Hepatocyte (in vitro differentiated cells): Measurements from ENCODE around the gene GABRE. TPM values are rescaled to one million over a fixed set of nuclear protein-coding genes. Genes with fewer than 3 reads are reported as not detected.

Experiments
- DNase-seq: peaks from one replicate; pipeline ENCODE4 v3.0.0-alpha.2; 2016; ENCODE audit warnings: low spot score
- H2AFZ ChIP-seq: fragments of 200-600 bp; sonication (generic); 2 replicates; pipeline ENCODE4 v1.6.0; 2016; ENCODE audit warnings: antibody characterized with exemption, mild to moderate bottlenecking
- H3K27ac ChIP-seq: fragments of 200-600 bp; sonication (generic); 2 replicates; pipeline ENCODE4 v1.5.1; 2016; ENCODE audit warnings: mild to moderate bottlenecking
- H3K27me3 ChIP-seq: fragments of 200-600 bp; sonication (generic); 2 replicates; pipeline ENCODE4 v1.6.1; 2016
- H3K36me3 ChIP-seq: fragments of 200-600 bp; sonication (generic); replicated peaks from 2 replicates; pipeline ENCODE4 v1.5.1; 2016; ENCODE audit warnings: low read depth; ENCODE audit not compliant: insufficient read depth
- H3K4me1 ChIP-seq: fragments of 200-600 bp; sonication (generic); 2 replicates; pipeline ENCODE4 v1.5.1; 2016; ENCODE audit warnings: mild to moderate bottlenecking, moderate library complexity; ENCODE audit not compliant: insufficient read depth
- H3K4me2 ChIP-seq: fragments of 200-600 bp; sonication (generic); 2 replicates; pipeline ENCODE4 v1.6.0; 2016
- H3K4me3 ChIP-seq: fragments of 200-600 bp; sonication (generic); 2 replicates; pipeline ENCODE4 v1.5.1; 2016; ENCODE audit warnings: mild to moderate bottlenecking
- H3K79me2 ChIP-seq: fragments of 200-600 bp; sonication (generic); 2 replicates; pipeline ENCODE4 v1.6.0; 2017; ENCODE audit warnings: mild to moderate bottlenecking
- H3K9me2 ChIP-seq: fragments of 200-600 bp; sonication (generic); replicated peaks from 2 replicates; pipeline ENCODE4 v1.6.0; 2017; ENCODE audit warnings: mild to moderate bottlenecking; ENCODE audit not compliant: insufficient read depth
- H3K9me3 ChIP-seq: fragments of 200-600 bp; sonication (generic); 2 replicates; pipeline ENCODE4 v1.5.1; 2016; ENCODE audit warnings: low read depth, mild to moderate bottlenecking
- H4K20me1 ChIP-seq: fragments of 200-600 bp; sonication (generic); 2 replicates; pipeline ENCODE4 v1.6.0; 2016; ENCODE audit warnings: mild to moderate bottlenecking; ENCODE audit not compliant: insufficient read depth, poor library complexity, severe bottlenecking
- EZH2 ChIP-seq: fragments of 200-600 bp; sonication (generic); IDR thresholded peaks from 2 replicates; pipeline ENCODE4 v1.6.1; 2016; ENCODE audit warnings: antibody characterized with exemption, mild to moderate bottlenecking, borderline replicate concordance
- EZH2phosphoT487 ChIP-seq: fragments of 200-600 bp; sonication (generic); IDR thresholded peaks from one replicate; pipeline ENCODE4 v1.6.1; 2018; ENCODE audit warnings: antibody characterized with exemption, mild to moderate bottlenecking, low read depth, moderate library complexity; ENCODE audit not compliant: unreplicated experiment, severe bottlenecking
- WGBS: methylation state at CpG from one replicate; pipeline ENCODE4 v1.1.6; 2016; ENCODE audit warnings: low lambda C conversion rate; ENCODE audit errors: missing lambda C conversion rate; 5-methylcytosine and 5-hydroxymethylcytosine counted together
- polyA plus RNA-seq: library from polyadenylated mRNA; unstranded; fragments of >200 nt; fragmentation: Nextera tagmentation; extraction: Ambion mirVana; gene quantifications from 2 replicates; pipeline ENCODE4 v1.2.1, GENCODE V29; 2016
- total RNA-seq: library from RNA; depleted of rRNA; stranded (reverse); fragments of >200 nt; gene quantifications from 2 replicates; pipeline ENCODE4 v1.2.3, GENCODE V29; 2014
- TF ChIP-seq, protein P1 (sequence below): fragments of 200-600 bp; sonication (generic); IDR thresholded peaks from 2 replicates; pipeline ENCODE4 v1.5.1; 2016; ENCODE audit warnings: antibody characterized with exemption, mild to moderate bottlenecking; ENCODE audit not compliant: poor library complexity

GABRE gene
- total and polyA plus RNA-seq, 2 experiments from 2014 or later, result 9.0 to 15.1 TPM

GRCh38 chrX:151982222-151982621 is 7.7 kb upstream of the GABRE start:
- 72% methylated on average over 3 of the region's 3 CpGs for WGBS
- peak; percentile 39 for DNase-seq
- Histone ChIP-seq H3K27ac (peak overlapping the region; percentile 91), H3K9me3 (no peaks in the 10 kb centered on the region), H3K4me3 (no peak overlapping the region), H3K79me2 (no peaks in the 10 kb centered on the region), H3K27me3 (no peaks in the 10 kb centered on the region), H3K9me2 (no peaks in the 10 kb centered on the region), H2AFZ (no peak overlapping the region), H4K20me1 (no peaks in the 10 kb centered on the region), H3K36me3 (no peaks in the 10 kb centered on the region), H3K4me1 (peaks cover 6% of the 10 kb centered on the region), H3K4me2 (no peak overlapping the region)
- TF ChIP-seq, protein P1, sequence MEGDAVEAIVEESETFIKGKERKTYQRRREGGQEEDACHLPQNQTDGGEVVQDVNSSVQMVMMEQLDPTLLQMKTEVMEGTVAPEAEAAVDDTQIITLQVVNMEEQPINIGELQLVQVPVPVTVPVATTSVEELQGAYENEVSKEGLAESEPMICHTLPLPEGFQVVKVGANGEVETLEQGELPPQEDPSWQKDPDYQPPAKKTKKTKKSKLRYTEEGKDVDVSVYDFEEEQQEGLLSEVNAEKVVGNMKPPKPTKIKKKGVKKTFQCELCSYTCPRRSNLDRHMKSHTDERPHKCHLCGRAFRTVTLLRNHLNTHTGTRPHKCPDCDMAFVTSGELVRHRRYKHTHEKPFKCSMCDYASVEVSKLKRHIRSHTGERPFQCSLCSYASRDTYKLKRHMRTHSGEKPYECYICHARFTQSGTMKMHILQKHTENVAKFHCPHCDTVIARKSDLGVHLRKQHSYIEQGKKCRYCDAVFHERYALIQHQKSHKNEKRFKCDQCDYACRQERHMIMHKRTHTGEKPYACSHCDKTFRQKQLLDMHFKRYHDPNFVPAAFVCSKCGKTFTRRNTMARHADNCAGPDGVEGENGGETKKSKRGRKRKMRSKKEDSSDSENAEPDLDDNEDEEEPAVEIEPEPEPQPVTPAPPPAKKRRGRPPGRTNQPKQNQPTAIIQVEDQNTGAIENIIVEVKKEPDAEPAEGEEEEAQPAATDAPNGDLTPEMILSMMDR, result no peak
- TF ChIP-seq EZH2, result no peak

- Histone ChIP-seq H3K79me2 (no peaks in the 10 kb centered on the region), H3K27ac (peak overlapping the region; percentile 86), H3K4me2 (no peak overlapping the region), H3K9me2 (no peaks in the 10 kb centered on the region), H3K27me3 (no peaks in the 10 kb centered on the region), H4K20me1 (no peaks in the 10 kb centered on the region), H3K4me3 (no peak overlapping the region), H3K9me3 (no peaks in the 10 kb centered on the region), H2AFZ (no peak overlapping the region), H3K4me1 (peaks cover 6% of the 10 kb centered on the region), H3K36me3 (no peaks in the 10 kb centered on the region)
- DNase-seq, result no peak
- WGBS, result 66% methylated on average over 2 of the region's 2 CpGs
- TF ChIP-seq EZH2, result no peak
- no peak for TF ChIP-seq EZH2phosphoT487
- TF ChIP-seq, protein P1, result no peak
Measured at GRCh38 chrX:151981129-151981528, 6.7 kb upstream of the GABRE start.

GRCh38 chrX:151977923-151978322 is 3.4 kb upstream of the GABRE start:
- H3K36me3 ChIP-seq, result no peaks in the 10 kb centered on the region
- H3K27me3 ChIP-seq, result no peaks in the 10 kb centered on the region
- no peaks in the 10 kb centered on the region for H3K9me2 ChIP-seq
- no peak overlapping the region for H3K4me3 ChIP-seq
- no peaks in the 10 kb centered on the region for H3K9me3 ChIP-seq
- DNase-seq, result no peak
- no peak overlapping the region for H3K4me2 ChIP-seq
- no peak overlapping the region for H3K27ac ChIP-seq
- H2AFZ ChIP-seq, result no peak overlapping the region
- H3K4me1 ChIP-seq, result peaks cover 6% of the 10 kb centered on the region
- 70% methylated on average over 1 of the region's 1 CpG for WGBS
- H3K79me2 ChIP-seq, result peaks cover 3% of the 10 kb centered on the region
- no peaks in the 10 kb centered on the region for H4K20me1 ChIP-seq
- TF ChIP-seq, protein P1, result no peak
- TF ChIP-seq EZH2phosphoT487 (no peak), EZH2 (no peak)

- no peaks in the 10 kb centered on the region for H3K9me3 ChIP-seq
- H3K4me3 ChIP-seq, result no peak overlapping the region
- no peak overlapping the region for H2AFZ ChIP-seq
- no peak overlapping the region for H3K4me2 ChIP-seq
- 71% methylated on average over 5 of the region's 5 CpGs for WGBS
- H3K36me3 ChIP-seq, result no peaks in the 10 kb centered on the region
- H3K27ac ChIP-seq, result no peak overlapping the region
- H3K4me1 ChIP-seq, result peaks cover 6% of the 10 kb centered on the region
- H3K9me2 ChIP-seq, result no peaks in the 10 kb centered on the region
- H3K27me3 ChIP-seq, result no peaks in the 10 kb centered on the region
- no peak for DNase-seq
- TF ChIP-seq EZH2phosphoT487, result no peak
- TF ChIP-seq EZH2, result no peak
- TF ChIP-seq, protein P1, result no peak
- no peaks in the 10 kb centered on the region for H4K20me1 ChIP-seq
- H3K79me2 ChIP-seq, result peaks cover 6% of the 10 kb centered on the region
Measured at GRCh38 chrX:151977009-151977408, 2.5 kb upstream of the GABRE start.
